ENCODE measurements around the gene SDK1. TPM values are rescaled to one million over a fixed set of nuclear protein-coding genes. Genes with fewer than 3 reads are reported as not detected.

The SDK1 gene
- total RNA-seq, 1 donor from 2014 or later, result 10.4 TPM

DNA sequence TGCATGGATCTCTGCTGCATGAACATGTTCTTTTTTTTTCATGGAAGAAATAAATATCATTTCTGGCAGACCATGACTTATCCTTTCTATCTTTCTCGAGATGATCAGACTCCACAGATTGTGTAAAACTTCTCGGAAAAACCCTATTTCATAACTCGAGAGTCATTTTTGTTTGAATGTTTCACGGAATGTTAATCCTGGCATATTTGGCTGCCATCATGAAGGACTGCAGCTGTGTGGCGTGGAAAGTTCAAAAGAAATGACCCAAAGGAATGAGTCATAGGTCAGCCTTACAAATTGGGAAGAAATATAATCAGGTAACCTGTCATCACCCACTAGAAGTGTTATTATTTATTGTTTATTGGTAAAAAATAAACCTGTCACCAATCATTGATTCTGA, 566.8 kb downstream of the SDK1 start:
- peaks cover 6% of the 10 kb centered on the region for H3K4me1 ChIP-seq
- no peaks in the 10 kb centered on the region for H3K27me3 ChIP-seq
- no peak overlapping the region for H3K4me3 ChIP-seq
- H3K36me3 ChIP-seq, result no peaks in the 10 kb centered on the region
- intact Hi-C loops (cut with DNase I), result no loop called here
- DNase-seq (no peak), ATAC-seq (no peak)
- H3K9me3 ChIP-seq, result no peaks in the 10 kb centered on the region
- no peak for TF ChIP-seq CTCF (IDR thresholded peaks at IDR 0.05)
- H3K27ac ChIP-seq, result no peak overlapping the region

GRCh38 chr7:3879355-3880075, 578.5 kb downstream of the SDK1 start:
- Histone ChIP-seq H3K27ac (no peak overlapping the region), H3K36me3 (no peaks in the 10 kb centered on the region), H3K4me1 (no peaks in the 10 kb centered on the region), H3K27me3 (no peaks in the 10 kb centered on the region), H3K4me3 (no peak overlapping the region), H3K9me3 (no peaks in the 10 kb centered on the region)
- DNase-seq (no peak), ATAC-seq (peak; percentile 30)
- intact Hi-C loops (cut with DNase I), result no loop called here
- no peak for TF ChIP-seq CTCF (IDR thresholded peaks at IDR 0.05)

DNA sequence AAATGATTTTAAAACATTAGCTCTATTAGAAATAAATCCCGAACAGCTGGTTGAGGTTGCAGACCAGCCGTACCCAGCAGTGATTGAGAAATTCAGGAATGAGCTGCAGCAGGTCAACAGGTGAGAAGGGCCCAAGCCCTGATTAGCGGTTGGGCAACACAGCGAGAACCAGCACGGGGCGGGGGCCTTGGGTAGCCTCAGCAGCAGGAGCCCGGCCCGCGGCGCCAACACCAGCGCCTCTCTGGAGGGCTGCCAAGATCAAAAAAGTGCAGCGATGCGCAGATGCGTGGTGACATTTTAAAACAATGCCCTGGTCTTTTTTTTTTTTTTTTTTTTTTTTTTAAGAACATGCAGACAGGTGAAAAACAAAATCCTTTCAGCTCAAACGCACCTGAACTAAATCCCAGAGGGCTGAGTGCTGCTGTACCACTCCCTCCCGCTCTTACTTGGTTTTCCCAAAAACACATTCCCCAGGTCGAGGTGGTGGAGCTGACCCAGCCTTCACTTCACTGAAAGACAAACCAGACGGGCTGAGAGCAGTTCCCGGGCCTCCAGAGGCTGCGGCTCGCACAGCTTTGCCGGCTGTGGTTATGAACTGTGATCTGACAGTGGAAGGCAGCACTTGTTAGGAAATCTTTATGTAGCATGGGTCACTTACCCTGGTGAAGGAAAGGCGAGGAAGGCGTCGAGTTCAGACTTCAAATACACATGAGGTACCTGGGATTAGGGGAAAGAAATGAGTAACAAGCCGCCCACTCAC, 579.4 kb downstream of the SDK1 start:
- H3K27me3 ChIP-seq, result no peaks in the 10 kb centered on the region
- no peak overlapping the region for H3K27ac ChIP-seq
- intact Hi-C loops (cut with DNase I), result no loop called here
- peak; percentile 59 for ATAC-seq
- H3K4me1 ChIP-seq, result no peaks in the 10 kb centered on the region
- H3K4me3 ChIP-seq, result no peak overlapping the region
- no peak for TF ChIP-seq CTCF (IDR thresholded peaks at IDR 0.05)
- DNase-seq, result no peak
- no peaks in the 10 kb centered on the region for H3K9me3 ChIP-seq
- no peaks in the 10 kb centered on the region for H3K36me3 ChIP-seq

GRCh38 chr7:3882782-3883181, 581.7 kb downstream of the SDK1 start:
- ATAC-seq, result no peak
- Histone ChIP-seq H3K27me3 (no peaks in the 10 kb centered on the region), H3K4me3 (no peak overlapping the region), H3K4me1 (no peaks in the 10 kb centered on the region), H3K9me3 (no peaks in the 10 kb centered on the region), H3K36me3 (no peaks in the 10 kb centered on the region), H3K27ac (no peak overlapping the region)
- no peak for DNase-seq
- intact Hi-C loops (cut with DNase I), result no loop called here
- TF ChIP-seq CTCF (IDR thresholded peaks at IDR 0.05), result no peak

DNA sequence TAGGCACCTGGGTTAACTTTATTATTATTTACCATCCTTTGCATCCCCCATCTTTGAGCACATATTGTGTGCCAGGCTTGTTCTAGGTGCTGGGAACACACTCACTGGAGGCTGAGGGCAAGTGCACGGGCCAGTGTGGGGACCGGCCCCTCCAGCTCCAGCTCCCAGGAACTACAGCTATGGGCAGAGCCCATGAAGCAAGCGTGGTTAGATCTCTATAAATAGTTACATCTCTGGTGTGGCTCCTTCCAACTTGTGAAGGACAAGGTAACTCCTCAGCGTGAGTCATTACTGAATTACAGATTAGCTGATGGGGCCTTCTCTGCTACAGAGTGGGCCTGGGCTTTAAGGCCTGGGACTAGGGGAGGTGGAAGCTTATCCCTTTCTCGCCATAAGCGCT, 583.5 kb downstream of the SDK1 start:
- DNase-seq, result no peak
- no peaks in the 10 kb centered on the region for H3K27me3 ChIP-seq
- no peak overlapping the region for H3K4me3 ChIP-seq
- TF ChIP-seq CTCF (IDR thresholded peaks at IDR 0.05), result no peak
- intact Hi-C loops (cut with DNase I), result no loop called here
- no peaks in the 10 kb centered on the region for H3K4me1 ChIP-seq
- no peak overlapping the region for H3K27ac ChIP-seq
- no peak for ATAC-seq
- H3K9me3 ChIP-seq, result no peaks in the 10 kb centered on the region
- H3K36me3 ChIP-seq, result no peaks in the 10 kb centered on the region

Data from upper lobe of right lung (tissue), 1 donor.